B cell (primary cell): ENCODE measurements around the gene LCN12. TPM values are rescaled to one million over a fixed set of nuclear protein-coding genes. Genes with fewer than 3 reads are reported as not detected.

Source experiments
- ATAC-seq: fragments of 200-7000 bp; cut with Tn5 transposase; one replicate; pipeline ENCODE4 v1.10.0; 2021; ENCODE audit warnings: low read depth, mild to moderate bottlenecking, moderate number of reproducible peaks, moderate library complexity
- CTCF ChIA-PET: fragments of 350-600 bp; sonication (Branson Sonifier 250); formaldehyde crosslinking; loops from one replicate; lab custom pipeline; 2021; ENCODE audit warnings: antibody characterized with exemption, inconsistent platforms; lab: Charles Lee
- POLR2A ChIA-PET: fragments of 350-600 bp; sonication (Branson Sonifier 250); formaldehyde crosslinking; loops from one replicate; lab custom pipeline; 2021; ENCODE audit warnings: antibody characterized with exemption; lab: Charles Lee
- DNase-seq: peaks from one replicate; pipeline ENCODE4 v3.0.0; 2013
- H2AFZ ChIP-seq: 2 replicates; pipeline ENCODE4 v1.6.1; 2012; ENCODE audit warnings: mild to moderate bottlenecking, low read depth, low read length; ENCODE audit not compliant: insufficient read depth, poor library complexity, severe bottlenecking
- H3K27ac ChIP-seq, 2 donors: 1 replicate in 1 of 2; 2 replicates in 1 of 2; pipeline ENCODE4 v1.5.1; 2012 to 2013; ENCODE audit warnings: low read length in 2 of 2, mild to moderate bottlenecking in 2 of 2, moderate library complexity in 1 of 2
- H3K27me3 ChIP-seq, 4 experiments: fragments of 200-600 bp in 1 of 4; sonication (generic) in 1 of 4; replicated peaks in 1 of 4; 1 replicate in 2 of 4; 2 replicates in 2 of 4; pipeline versions ENCODE4 v1.6.1 to v1.7.0; 2013 to 2016; ENCODE audit warnings: low read length in 3 of 4, mild to moderate bottlenecking in 2 of 4, mixed read lengths in 1 of 4, moderate library complexity in 1 of 4; ENCODE audit not compliant: insufficient read depth in 4 of 4, control insufficient read depth in 3 of 4; ENCODE audit errors: control extremely low read depth in 1 of 4
- H3K36me3 ChIP-seq, 2 experiments: replicated peaks in 1 of 2; 1 replicate in 1 of 2; 2 replicates in 1 of 2; pipeline versions ENCODE4 v1.6.1 to v1.7.1; 2013; ENCODE audit warnings: low read length in 1 of 2; ENCODE audit not compliant: insufficient read depth in 2 of 2, control insufficient read depth in 1 of 2; ENCODE audit errors: control extremely low read depth in 1 of 2, extremely low read depth in 1 of 2
- H3K4me1 ChIP-seq, 2 donors: fragments of 200-600 bp in 1 of 2; sonication (generic) in 1 of 2; 1 replicate in 1 of 2; 2 replicates in 1 of 2; pipeline versions ENCODE4 v1.5.1 to v1.6.1; 2013 to 2017; ENCODE audit warnings: low read length in 2 of 2; ENCODE audit not compliant: control insufficient read depth in 2 of 2, insufficient read depth in 2 of 2
- H3K4me2 ChIP-seq: replicated peaks from 2 replicates; pipeline ENCODE3; 2012; ENCODE audit warnings: mild to moderate bottlenecking, low read depth, low read length; ENCODE audit not compliant: poor library complexity, severe bottlenecking
- H3K4me3 ChIP-seq, 5 experiments: fragments of 200-600 bp in 1 of 5; sonication (generic) in 1 of 5; 1 replicate in 3 of 5; 2 replicates in 2 of 5; pipeline versions ENCODE4 v1.5.1 to v1.7.0; 2011 to 2016; ENCODE audit warnings: low read length in 4 of 5, mild to moderate bottlenecking in 4 of 5, low read depth in 2 of 5, control low read depth in 1 of 5, moderate library complexity in 1 of 5; ENCODE audit not compliant: insufficient read depth in 1 of 5; ENCODE audit errors: control extremely low read depth in 1 of 5, extremely low read depth in 1 of 5
- H3K79me2 ChIP-seq: fragments of 200-600 bp; sonication (generic); one replicate; pipeline ENCODE4 v1.6.0; 2016; ENCODE audit warnings: low read length; ENCODE audit not compliant: control insufficient read depth, insufficient read depth
- H3K9ac ChIP-seq: fragments of 200-600 bp; sonication (generic); 2 replicates; pipeline ENCODE4 v1.6.1; 2017; ENCODE audit warnings: mild to moderate bottlenecking, low read length, moderate library complexity
- H3K9me3 ChIP-seq, 3 donors: one replicate each; pipeline versions ENCODE4 v1.6.1 to v1.7.1; 2013; ENCODE audit warnings: low read length in 2 of 3; ENCODE audit not compliant: control insufficient read depth in 2 of 3, insufficient read depth in 1 of 3; ENCODE audit errors: control extremely low read depth in 1 of 3
- H4K20me1 ChIP-seq: 2 replicates; pipeline ENCODE4 v1.6.0; 2012; ENCODE audit warnings: mild to moderate bottlenecking, low read length; ENCODE audit not compliant: insufficient read depth, control insufficient read depth, poor library complexity, severe bottlenecking
- H3K27ac Mint-ChIP-seq: one replicate; pipeline ENCODE4 v1.8.0; 2021; ENCODE audit warnings: mixed read lengths
- H3K27me3 Mint-ChIP-seq: one replicate; pipeline ENCODE4 v1.8.0; 2021; ENCODE audit warnings: mixed read lengths
- H3K4me1 Mint-ChIP-seq: one replicate; pipeline ENCODE4 v1.8.0; 2021; ENCODE audit warnings: mixed read lengths
- H3K4me3 Mint-ChIP-seq: one replicate; pipeline ENCODE4 v1.8.0; 2021; ENCODE audit warnings: mixed read lengths
- H3K9me3 Mint-ChIP-seq: one replicate; pipeline ENCODE4 v1.8.0; 2022; ENCODE audit warnings: mixed read lengths; ENCODE audit not compliant: insufficient read depth
- EZH2 ChIP-seq: IDR thresholded peaks from 2 replicates; pipeline ENCODE4 v1.6.1; 2012; ENCODE audit warnings: borderline replicate concordance, low read depth, mild to moderate bottlenecking, moderate library complexity, low read length; ENCODE audit not compliant: insufficient read depth, poor library complexity, severe bottlenecking
- WGBS: methylation state at CpG from one replicate; pipeline ENCODE4 v1.1.5; 2013; ENCODE audit warnings: missing lambda C conversion rate; ENCODE audit not compliant: insufficient coverage; 5-methylcytosine and 5-hydroxymethylcytosine counted together
- intact Hi-C: fragments of 100-400 bp; cut with micrococcal nuclease; formaldehyde crosslinking; loops from one replicate; pipeline ENCODE4 v1.10.0; 2022
- polyA plus RNA-seq: library from polyadenylated mRNA; depleted of rRNA; stranded (reverse); fragments of >200 nt; gene quantifications from 2 replicates; pipeline ENCODE4 v1.2.3, GENCODE V29; 2012
- total RNA-seq, 2 donors: library from RNA; stranded (reverse); fragments of 120-200 nt in 1 of 2; gene quantifications; 1 replicate in 1 of 2; 2 replicates in 1 of 2; pipeline versions ENCODE4 v1.2.3 to v1.2.4, GENCODE V29; 2013 to 2022
- TF ChIP-seq, protein P1 (sequence below): fragments of 200-600 bp; IDR thresholded peaks from one replicate; pipeline ENCODE4 v1.8.0; 2022; ENCODE audit warnings: antibody characterized with exemption, mild to moderate bottlenecking

The LCN12 gene
- total and polyA plus RNA-seq, 2 donors (not counting 1 experiment from before 2014, with no cell fraction given), result 2.4 to 2.6 TPM

DNA sequence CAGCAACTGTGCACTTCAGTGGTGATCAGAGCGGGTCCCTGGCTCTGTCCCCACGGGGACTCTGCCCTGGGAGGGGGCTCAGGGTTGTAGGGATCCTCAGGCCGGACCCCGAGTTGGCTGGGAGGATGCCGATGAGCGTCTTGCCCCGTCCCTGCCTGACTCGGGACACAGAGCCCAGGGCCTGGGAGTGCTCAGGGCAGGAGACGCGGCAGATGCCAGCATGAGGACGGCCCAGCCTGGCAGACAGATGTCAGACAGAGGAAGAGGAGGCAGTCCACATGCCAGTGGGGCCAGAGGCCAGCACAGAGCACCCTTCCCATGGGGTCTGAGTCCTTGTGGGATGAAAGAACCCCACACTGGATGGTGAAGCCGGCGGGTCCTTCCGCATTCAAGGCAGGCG is 11.3 kb downstream of the LCN12 start:
- TF ChIP-seq, protein P1, sequence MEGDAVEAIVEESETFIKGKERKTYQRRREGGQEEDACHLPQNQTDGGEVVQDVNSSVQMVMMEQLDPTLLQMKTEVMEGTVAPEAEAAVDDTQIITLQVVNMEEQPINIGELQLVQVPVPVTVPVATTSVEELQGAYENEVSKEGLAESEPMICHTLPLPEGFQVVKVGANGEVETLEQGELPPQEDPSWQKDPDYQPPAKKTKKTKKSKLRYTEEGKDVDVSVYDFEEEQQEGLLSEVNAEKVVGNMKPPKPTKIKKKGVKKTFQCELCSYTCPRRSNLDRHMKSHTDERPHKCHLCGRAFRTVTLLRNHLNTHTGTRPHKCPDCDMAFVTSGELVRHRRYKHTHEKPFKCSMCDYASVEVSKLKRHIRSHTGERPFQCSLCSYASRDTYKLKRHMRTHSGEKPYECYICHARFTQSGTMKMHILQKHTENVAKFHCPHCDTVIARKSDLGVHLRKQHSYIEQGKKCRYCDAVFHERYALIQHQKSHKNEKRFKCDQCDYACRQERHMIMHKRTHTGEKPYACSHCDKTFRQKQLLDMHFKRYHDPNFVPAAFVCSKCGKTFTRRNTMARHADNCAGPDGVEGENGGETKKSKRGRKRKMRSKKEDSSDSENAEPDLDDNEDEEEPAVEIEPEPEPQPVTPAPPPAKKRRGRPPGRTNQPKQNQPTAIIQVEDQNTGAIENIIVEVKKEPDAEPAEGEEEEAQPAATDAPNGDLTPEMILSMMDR, result no peak
- TF ChIP-seq EZH2, result no peak
- H3K27me3 Mint-ChIP-seq, result peaks cover 5% of the 10 kb centered on the region
- no peaks in the 10 kb centered on the region for H4K20me1 ChIP-seq
- no peak overlapping the region for H3K4me3 Mint-ChIP-seq
- DNase-seq (no peak), ATAC-seq (no peak)
- H3K27ac Mint-ChIP-seq, result no peak overlapping the region
- no peaks in the 10 kb centered on the region for H3K9me3 Mint-ChIP-seq
- WGBS, result 91% methylated on average over 15 of the region's 15 CpGs
- H3K4me2 ChIP-seq, result no peak overlapping the region
- H3K27ac ChIP-seq, result no peak overlapping the region
- POLR2A ChIA-PET, result no interaction called here
- H3K4me3 ChIP-seq, result no peak overlapping the region
- peaks cover 0 to 7% (median under 1%) of the 10 kb centered on the region in 4 experiments for H3K27me3 ChIP-seq
- CTCF ChIA-PET, result no interaction called here
- H3K36me3 ChIP-seq, result no peaks in the 10 kb centered on the region
- no peaks in the 10 kb centered on the region for H3K79me2 ChIP-seq
- intact Hi-C loops, result no loop called here
- no peak overlapping the region for H3K9ac ChIP-seq
- peaks cover 0 to 2% (median 0%) of the 10 kb centered on the region in 3 donors for H3K9me3 ChIP-seq
- peaks cover 5 to 10% of the 10 kb centered on the region in 2 donors for H3K4me1 ChIP-seq
- H3K4me1 Mint-ChIP-seq, result peaks cover 11% of the 10 kb centered on the region
- no peak overlapping the region for H2AFZ ChIP-seq

GRCh38 chr9:136963751-136964150 is 11.7 kb downstream of the LCN12 start:
- Mint-ChIP-seq H3K27ac (no peak overlapping the region), H3K27me3 (peaks cover 5% of the 10 kb centered on the region), H3K4me3 (no peak overlapping the region), H3K4me1 (peaks cover 11% of the 10 kb centered on the region), H3K9me3 (no peaks in the 10 kb centered on the region)
- ChIA-PET CTCF (no interaction called here), POLR2A (no interaction called here)
- Histone ChIP-seq H3K9me3 (peaks cover 0 to 2% (median 0%) of the 10 kb centered on the region in 3 donors), H3K9ac (no peak overlapping the region), H3K4me1 (peaks cover 5 to 10% of the 10 kb centered on the region in 2 donors), H4K20me1 (no peaks in the 10 kb centered on the region), H3K36me3 (no peaks in the 10 kb centered on the region), H3K27me3 (peaks cover 0 to 7% (median under 1%) of the 10 kb centered on the region in 4 experiments), H3K4me2 (no peak overlapping the region), H3K4me3 (no peak overlapping the region), H3K79me2 (no peaks in the 10 kb centered on the region), H3K27ac (no peak overlapping the region), H2AFZ (no peak overlapping the region)
- TF ChIP-seq, protein P1, result no peak
- TF ChIP-seq EZH2, result no peak
- ATAC-seq, result no peak
- no peak for DNase-seq
- intact Hi-C loops, result no loop called here
- WGBS, result 91% methylated on average over 6 of the region's 12 CpGs
